HG02943 (cell line): ENCODE results near the gene MAZ.

ENCODE experiments used
- ATAC-seq: cut with Tn5 transposase; IDR thresholded peaks from one replicate; pipeline ENCODE4 v1.9.1; 2021; ENCODE audit warnings: mild to moderate bottlenecking, low read depth, moderate library complexity; ENCODE audit not compliant: unreplicated experiment

Gene MAZ

DNA sequence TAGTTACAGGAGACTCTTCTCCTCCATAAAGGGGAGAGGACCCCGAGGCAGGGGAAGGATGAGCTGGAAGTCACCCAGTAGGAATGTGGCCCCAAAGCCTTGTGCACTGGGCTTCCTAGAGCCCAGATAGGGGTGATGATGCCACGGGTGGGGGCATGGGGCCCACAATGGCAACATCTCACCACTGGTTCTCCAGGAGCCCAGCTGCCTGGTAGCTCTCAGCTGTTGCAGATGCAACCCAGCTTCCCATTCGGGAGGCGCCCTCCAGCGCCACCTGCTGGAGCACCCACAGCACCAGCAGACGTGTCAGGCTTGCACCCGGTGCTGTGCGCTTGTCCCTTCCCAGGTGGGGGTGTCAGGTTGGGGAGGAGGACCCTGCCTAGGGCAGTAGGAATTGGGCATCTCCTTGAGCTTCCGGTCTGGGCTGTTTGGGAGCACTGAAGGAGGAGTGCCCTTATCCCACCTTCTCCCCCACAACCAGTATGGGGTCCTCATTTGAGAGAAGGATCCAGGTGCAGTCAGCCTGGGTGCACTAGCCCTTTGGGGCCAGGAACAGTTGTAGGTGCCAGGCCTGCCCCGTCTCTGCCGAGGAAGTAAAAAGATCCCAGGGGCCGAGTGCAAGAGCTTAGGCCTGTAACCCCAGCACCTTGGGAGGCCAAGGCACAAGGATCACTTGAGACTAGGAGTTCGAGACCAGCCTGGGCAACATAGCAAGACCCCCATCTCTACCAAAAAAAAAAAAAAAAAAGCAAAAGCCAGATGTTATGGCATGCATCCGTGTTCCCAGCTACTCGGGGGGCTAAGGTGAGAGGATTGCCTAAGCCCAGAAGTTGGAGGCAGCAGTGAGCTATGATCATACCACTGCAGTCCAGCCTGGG lies 42.3 kb downstream of the MAZ start:
- no peak for ATAC-seq

DNA sequence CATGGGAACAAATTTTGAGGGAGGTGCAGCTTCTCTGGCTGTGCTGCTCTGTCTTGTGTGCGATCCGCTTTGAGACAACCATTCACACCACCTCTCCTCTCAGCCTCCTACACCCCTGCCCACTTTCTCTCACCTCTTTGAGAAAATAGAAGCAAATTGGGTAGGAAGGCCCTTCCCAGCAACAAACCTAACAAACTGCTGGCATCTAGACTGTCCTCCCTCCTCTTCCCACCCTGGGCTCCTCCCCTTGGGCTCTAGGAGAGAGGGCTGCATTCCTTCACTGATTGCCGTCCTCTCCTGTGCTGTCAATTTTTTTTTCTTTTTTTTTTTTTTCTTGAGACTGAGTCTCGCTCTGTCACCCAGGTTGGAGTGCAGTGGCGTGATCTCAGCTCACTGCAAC lies 43.2 kb downstream of the MAZ start:
- no peak for ATAC-seq

- no peak for ATAC-seq
Observed at GRCh38 chr16:29850998-29851397, 44.7 kb downstream of the MAZ start.

GRCh38 chr16:29852654-29853053 lies 46.3 kb downstream of the MAZ start:
- no peak for ATAC-seq

GRCh38 chr16:29854520-29855100 lies 48.3 kb downstream of the MAZ start:
- ATAC-seq: no peak

- ATAC-seq: no peak
Observed at GRCh38 chr16:29857133-29857760, 50.9 kb downstream of the MAZ start.

GRCh38 chr16:29858149-29858849 lies 52.0 kb downstream of the MAZ start:
- no peak for ATAC-seq

DNA sequence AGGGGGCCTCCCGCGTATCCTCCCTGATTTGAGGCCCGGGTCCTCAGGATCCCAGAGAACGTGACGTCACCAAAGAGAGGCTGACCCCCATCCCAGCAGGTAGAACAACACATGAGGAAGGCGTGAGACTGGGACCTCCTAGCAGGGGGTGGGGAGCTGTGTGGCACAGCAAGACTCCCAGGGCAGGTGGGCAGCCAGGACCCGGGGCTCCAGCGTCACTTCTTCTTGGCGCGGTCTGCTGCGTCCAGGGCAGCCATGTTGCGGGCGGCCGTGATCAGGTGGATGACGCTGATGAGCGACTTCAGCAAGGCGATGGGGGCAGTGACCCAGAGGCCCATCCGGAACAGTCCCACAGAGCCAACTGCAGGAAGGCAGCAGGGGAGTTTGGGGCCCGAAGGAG lies 52.6 kb downstream of the MAZ start:
- ATAC-seq: no peak

- ATAC-seq: no peak
Observed at GRCh38 chr16:29860218-29860617, 53.9 kb downstream of the MAZ start.
